SU-DHL-6 (cell line): ENCODE measurements around the gene REST.

Source experiments
- H2AFZ ChIP-seq: fragments of 200-600 bp; sonication (generic); 2 replicates; pipeline ENCODE4 v1.6.1; 2014; ENCODE audit warnings: low read depth, mild to moderate bottlenecking, moderate library complexity, mixed read lengths, antibody characterized with exemption, low read length; ENCODE audit not compliant: severe bottlenecking
- H3F3A ChIP-seq: fragments of 200-600 bp; shearing (Covaris generic); 2 replicates; pipeline ENCODE4 v1.6.0; 2016; ENCODE audit warnings: antibody characterized with exemption, mild to moderate bottlenecking; ENCODE audit not compliant: insufficient read depth
- H3K27ac ChIP-seq: fragments of 200-600 bp; sonication (generic); 2 replicates; pipeline ENCODE4 v1.5.1; 2016; ENCODE audit warnings: low read depth, mild to moderate bottlenecking, low read length, moderate library complexity, mixed read lengths
- H3K27me3 ChIP-seq: fragments of 200-600 bp; sonication (generic), shearing (Covaris generic); 2 replicates; pipeline ENCODE4 v1.6.0; 2014; ENCODE audit warnings: mild to moderate bottlenecking, low read length
- H3K36me3 ChIP-seq: fragments of 200-600 bp; sonication (generic); 2 replicates; pipeline ENCODE4 v1.6.1; 2014; ENCODE audit warnings: mild to moderate bottlenecking, low read length, mixed read lengths
- H3K4me2 ChIP-seq: fragments of 300-600, 200-600 bp; shearing (Covaris generic), sonication (generic); 2 replicates; pipeline ENCODE4 v1.6.0; 2014; ENCODE audit warnings: low read length, low read depth, mild to moderate bottlenecking; ENCODE audit not compliant: poor library complexity, severe bottlenecking
- H3K4me3 ChIP-seq: fragments of 200-600 bp; sonication (generic); 2 replicates; pipeline ENCODE4 v1.5.1; 2014; ENCODE audit warnings: antibody characterized with exemption, low read length, mild to moderate bottlenecking, mixed read lengths; ENCODE audit not compliant: insufficient read depth, poor library complexity, severe bottlenecking
- H3K79me2 ChIP-seq: fragments of 200-600 bp; sonication (generic); 2 replicates; pipeline ENCODE4 v1.6.1; 2014; ENCODE audit warnings: mild to moderate bottlenecking, low read length, moderate library complexity; ENCODE audit not compliant: insufficient read depth
- H3K9ac ChIP-seq: fragments of 200-600 bp; sonication (generic); 2 replicates; pipeline ENCODE4 v1.7.0; 2014; ENCODE audit warnings: mild to moderate bottlenecking, low read length
- H3K9me2 ChIP-seq: fragments of 200-600 bp; sonication (generic); replicated peaks from 2 replicates; pipeline ENCODE4 v1.6.1; 2014; ENCODE audit warnings: low read length; ENCODE audit not compliant: insufficient read depth
- H3K9me3 ChIP-seq: fragments of 200-600 bp; sonication (generic); 2 replicates; pipeline ENCODE4 v1.6.1; 2014; ENCODE audit warnings: low read length, mixed read lengths; ENCODE audit not compliant: insufficient read depth
- H4K20me1 ChIP-seq: fragments of 200-600 bp; sonication (generic); 2 replicates; pipeline ENCODE4 v1.6.1; 2014; ENCODE audit warnings: low read depth, mild to moderate bottlenecking, antibody characterized with exemption, low read length, moderate library complexity, mixed read lengths
- EZH2phosphoT487 ChIP-seq: fragments of 200-600 bp; sonication (generic), shearing (Covaris generic); conservative IDR thresholded peaks from 2 replicates; pipeline ENCODE4 v1.6.1; 2018; ENCODE audit warnings: mild to moderate bottlenecking, antibody characterized with exemption, low read length, moderate library complexity, mixed read lengths
- TF ChIP-seq, protein P1 (sequence below): fragments of 200-600 bp; sonication (generic); IDR thresholded peaks from one replicate; pipeline ENCODE4 v1.5.1; 2017; ENCODE audit warnings: antibody characterized with exemption, mild to moderate bottlenecking, low read length, moderate library complexity; ENCODE audit not compliant: insufficient read depth, poor library complexity, severe bottlenecking

REST gene

DNA sequence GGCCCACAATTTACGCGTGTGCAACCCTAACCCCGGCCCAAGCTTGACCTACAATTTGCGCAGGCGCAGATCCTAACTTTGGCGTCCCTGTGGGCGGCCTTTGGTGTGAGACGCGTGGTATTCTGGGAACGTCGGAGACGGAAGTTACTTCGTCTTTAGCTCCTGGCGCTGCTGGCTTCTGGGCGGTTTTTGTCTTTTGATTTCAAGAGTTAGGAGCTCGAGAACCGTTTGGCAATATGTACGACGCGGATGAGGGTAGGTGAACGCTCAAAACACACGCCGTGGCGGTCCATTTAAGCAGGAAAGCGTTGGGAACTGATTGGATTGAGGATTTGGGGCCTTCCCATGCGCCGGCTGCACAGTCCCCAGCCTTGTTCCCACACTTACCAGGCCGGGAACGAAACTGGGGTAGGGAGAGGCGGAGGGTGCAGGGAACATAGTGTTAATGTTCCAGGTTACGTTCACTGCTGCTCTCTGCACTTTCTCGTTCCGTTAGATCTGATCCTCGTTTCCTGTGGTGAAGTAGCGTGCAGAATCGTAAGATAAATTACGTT, 71.1 kb downstream of the REST start, which contains the start of gene POLR2B:
Gene POLR2B, plus strand, starts transcription at position 147 of the 554 bp plus-strand sequence. Its CDS starts 90 bp downstream, at position 237.
- Histone ChIP-seq H2AFZ (no peak within 1 kb of the TSS), H3K9ac (peak within 1 kb of the TSS; percentile 96), H3K4me2 (peak within 1 kb of the TSS; percentile 70), H3K27ac (peak within 1 kb of the TSS; percentile 91), H3K27me3 (no peaks in the 10 kb centered on the region), H3F3A (no peaks in the 10 kb centered on the region; the same call in 1 of the 2 replicates), H3K79me2 (peaks cover 86% of the 10 kb centered on the region), H3K9me3 (no peaks in the 10 kb centered on the region), H3K36me3 (peaks cover 3% of the 10 kb centered on the region), H3K4me3 (peak within 1 kb of the TSS; percentile 86), H4K20me1 (0 out of 2 replicates have a peak, but pooled peaks cover 11% of the 10 kb centered on the region), H3K9me2 (no peaks in the 10 kb centered on the region)
- TF ChIP-seq, protein P1, sequence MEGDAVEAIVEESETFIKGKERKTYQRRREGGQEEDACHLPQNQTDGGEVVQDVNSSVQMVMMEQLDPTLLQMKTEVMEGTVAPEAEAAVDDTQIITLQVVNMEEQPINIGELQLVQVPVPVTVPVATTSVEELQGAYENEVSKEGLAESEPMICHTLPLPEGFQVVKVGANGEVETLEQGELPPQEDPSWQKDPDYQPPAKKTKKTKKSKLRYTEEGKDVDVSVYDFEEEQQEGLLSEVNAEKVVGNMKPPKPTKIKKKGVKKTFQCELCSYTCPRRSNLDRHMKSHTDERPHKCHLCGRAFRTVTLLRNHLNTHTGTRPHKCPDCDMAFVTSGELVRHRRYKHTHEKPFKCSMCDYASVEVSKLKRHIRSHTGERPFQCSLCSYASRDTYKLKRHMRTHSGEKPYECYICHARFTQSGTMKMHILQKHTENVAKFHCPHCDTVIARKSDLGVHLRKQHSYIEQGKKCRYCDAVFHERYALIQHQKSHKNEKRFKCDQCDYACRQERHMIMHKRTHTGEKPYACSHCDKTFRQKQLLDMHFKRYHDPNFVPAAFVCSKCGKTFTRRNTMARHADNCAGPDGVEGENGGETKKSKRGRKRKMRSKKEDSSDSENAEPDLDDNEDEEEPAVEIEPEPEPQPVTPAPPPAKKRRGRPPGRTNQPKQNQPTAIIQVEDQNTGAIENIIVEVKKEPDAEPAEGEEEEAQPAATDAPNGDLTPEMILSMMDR: no peak
- no peak for TF ChIP-seq EZH2phosphoT487

DNA sequence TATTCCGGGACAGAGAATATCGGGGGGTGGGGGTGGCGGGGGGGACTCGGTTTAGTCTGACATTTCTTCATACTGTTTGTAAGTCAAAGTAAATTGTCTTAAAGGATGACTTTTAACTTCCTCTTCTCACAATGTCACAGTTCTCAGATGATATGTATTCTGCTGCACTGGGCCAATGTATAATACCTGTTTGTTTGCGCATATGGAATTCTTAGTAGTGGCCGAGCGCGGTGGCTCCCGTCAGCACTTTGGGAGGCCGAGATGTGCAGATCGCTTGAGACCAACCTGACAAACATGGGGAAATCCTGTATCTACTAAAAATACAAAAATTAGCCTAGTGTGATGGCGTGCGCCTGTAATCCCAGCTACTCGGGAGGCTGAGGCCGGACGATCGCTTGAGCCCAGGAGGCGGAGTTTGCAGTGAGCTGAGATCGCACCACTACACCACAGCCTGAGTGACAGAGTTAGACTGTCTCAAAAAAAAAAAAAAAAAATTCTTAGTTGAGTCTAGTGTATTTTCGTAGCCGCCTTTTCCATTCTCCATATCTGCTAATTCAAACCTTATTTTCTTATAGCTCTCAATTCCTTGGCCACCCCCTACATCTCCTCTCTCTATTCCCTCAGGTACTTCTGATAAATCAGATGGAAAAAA, 71.8 kb downstream of the REST start:
- no peaks in the 10 kb centered on the region for H3K9me3 ChIP-seq
- peaks cover 86% of the 10 kb centered on the region for H3K79me2 ChIP-seq
- no peaks in the 10 kb centered on the region; the same call in 1 of the 2 replicates for H3F3A ChIP-seq
- 0 out of 2 replicates have a peak, but pooled peaks cover 11% of the 10 kb centered on the region for H4K20me1 ChIP-seq
- peak overlapping the region; percentile 96 for H3K9ac ChIP-seq
- H3K36me3 ChIP-seq: no peaks in the 10 kb centered on the region
- no peak overlapping the region for H2AFZ ChIP-seq
- peak overlapping the region; percentile 86 for H3K4me3 ChIP-seq
- H3K27me3 ChIP-seq: no peaks in the 10 kb centered on the region
- H3K4me2 ChIP-seq: peak overlapping the region; percentile 70
- no peaks in the 10 kb centered on the region for H3K9me2 ChIP-seq
- TF ChIP-seq, protein P1: no peak
- no peak for TF ChIP-seq EZH2phosphoT487
- H3K27ac ChIP-seq: peak overlapping the region; percentile 91

DNA sequence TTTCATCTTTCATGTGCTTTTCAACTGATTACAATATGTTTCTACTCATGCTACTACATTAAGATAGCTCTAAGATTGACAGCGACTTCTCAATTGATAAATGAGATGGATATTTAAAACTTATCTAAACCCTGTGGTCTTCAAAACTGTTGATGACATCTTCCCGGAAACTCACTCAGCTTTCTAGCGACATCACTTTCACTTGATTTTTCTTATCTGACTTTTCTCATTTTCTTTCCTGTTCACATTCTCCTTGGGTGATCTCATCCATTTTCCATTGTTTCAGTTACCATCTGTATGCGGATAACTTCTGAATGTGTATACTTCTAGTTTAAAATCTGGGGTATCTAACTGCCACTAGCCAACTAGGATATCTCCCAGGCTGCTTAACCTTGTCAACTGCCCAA, 74.1 kb downstream of the REST start:
- peaks cover 82% of the 10 kb centered on the region for H3K79me2 ChIP-seq
- H3K4me3 ChIP-seq: no peak overlapping the region

More for the DNA sequence above, 74.1 kb downstream of the REST start:
- H3K27me3 ChIP-seq: no peaks in the 10 kb centered on the region
- 0 out of 2 replicates have a peak, but pooled peaks cover 14% of the 10 kb centered on the region for H4K20me1 ChIP-seq
- H3K9ac ChIP-seq: peak overlapping the region; percentile 15; the same call in 1 of the 2 replicates
- H3K36me3 ChIP-seq: no peaks in the 10 kb centered on the region; the same call in 1 of the 2 replicates
- no peak for TF ChIP-seq EZH2phosphoT487
- TF ChIP-seq, protein P1: no peak
- H3K4me2 ChIP-seq: peak overlapping the region; percentile 70
- H3F3A ChIP-seq: no peaks in the 10 kb centered on the region; the same call in 1 of the 2 replicates
- no peak overlapping the region for H2AFZ ChIP-seq
- H3K9me3 ChIP-seq: no peaks in the 10 kb centered on the region
- no peak overlapping the region for H3K27ac ChIP-seq
- H3K9me2 ChIP-seq: no peaks in the 10 kb centered on the region
